Stimulated activated naive B cell treated with anti-CD40 and anti-IgM and Interleukin-4, amounts not matched to agents 10 μg/mL and 1 μg/mL and 100 μg/mL, for 72 hours (primary cell): ENCODE data around the gene CADPS2.
"Not testable (repeated sequence)": the region's sequence is repeated elsewhere in the genome, so short reads cannot be mapped to it uniquely, and the experiment has no call there.

Experiments
- ATAC-seq, 2 donors: fragments of 150-1000 bp; cut with Tn5 transposase; replicated peaks; 2 replicates each; pipeline ENCODE4 v1.10.0; 2021; ENCODE audit warnings: moderate library complexity in 1 of 2
- DNase-seq: peaks from one replicate; pipeline ENCODE4 v3.0.0; 2021
- H3K27ac Mint-ChIP-seq: one replicate; pipeline ENCODE4 v1.8.0; 2022; ENCODE audit warnings: mild to moderate bottlenecking, mixed read lengths
- H3K27me3 Mint-ChIP-seq, 2 donors: one replicate each; pipeline ENCODE4 v1.8.0; 2022; ENCODE audit warnings: mixed read lengths in 2 of 2
- H3K36me3 Mint-ChIP-seq, 2 donors: one replicate each; pipeline ENCODE4 v1.8.0; 2022; ENCODE audit warnings: mixed read lengths in 2 of 2, mild to moderate bottlenecking in 1 of 2
- H3K4me1 Mint-ChIP-seq, 2 donors: one replicate each; pipeline ENCODE4 v1.8.0; 2022; ENCODE audit warnings: mixed read lengths in 2 of 2, mild to moderate bottlenecking in 1 of 2
- H3K4me3 Mint-ChIP-seq, 2 donors: one replicate each; pipeline ENCODE4 v1.8.0; 2022; ENCODE audit warnings: mild to moderate bottlenecking in 2 of 2, mixed read lengths in 2 of 2, moderate library complexity in 1 of 2
- H3K9me3 Mint-ChIP-seq, 2 donors: one replicate each; pipeline ENCODE4 v1.8.0; 2022; ENCODE audit warnings: mixed read lengths in 2 of 2, mild to moderate bottlenecking in 1 of 2

Gene CADPS2

GRCh38 chr7:122694697-122695096 lies 191.6 kb downstream of the CADPS2 start:
- no peak overlapping the region for H3K4me3 Mint-ChIP-seq
- no peaks in the 10 kb centered on the region for H3K36me3 Mint-ChIP-seq
- ATAC-seq (no peak), DNase-seq (no peak)
- H3K9me3 Mint-ChIP-seq, result peaks cover 9% of the 10 kb centered on the region in 2 donors
- no peaks in the 10 kb centered on the region for H3K27me3 Mint-ChIP-seq
- no peak overlapping the region for H3K27ac Mint-ChIP-seq
- H3K4me1 Mint-ChIP-seq, result no peaks in the 10 kb centered on the region

GRCh38 chr7:122692769-122693309 lies 193.4 kb downstream of the CADPS2 start:
- no peaks in the 10 kb centered on the region for H3K27me3 Mint-ChIP-seq
- peaks cover 7 to 9% of the 10 kb centered on the region in 2 donors for H3K9me3 Mint-ChIP-seq
- no peaks in the 10 kb centered on the region for H3K36me3 Mint-ChIP-seq
- no peak overlapping the region for H3K4me3 Mint-ChIP-seq
- DNase-seq (no peak), ATAC-seq (no peak)
- no peak overlapping the region for H3K27ac Mint-ChIP-seq
- no peaks in the 10 kb centered on the region for H3K4me1 Mint-ChIP-seq

GRCh38 chr7:122691569-122692235 lies 194.6 kb downstream of the CADPS2 start:
- Mint-ChIP-seq H3K4me3 (no peak overlapping the region), H3K9me3 (peaks cover 7 to 9% of the 10 kb centered on the region in 2 donors), H3K4me1 (no peaks in the 10 kb centered on the region), H3K27me3 (no peaks in the 10 kb centered on the region), H3K27ac (no peak overlapping the region), H3K36me3 (no peaks in the 10 kb centered on the region)
- DNase-seq (no peak), ATAC-seq (no peak)

GRCh38 chr7:122689346-122690109 lies 196.7 kb downstream of the CADPS2 start:
- H3K27ac Mint-ChIP-seq, result no peak overlapping the region
- no peaks in the 10 kb centered on the region for H3K27me3 Mint-ChIP-seq
- no peaks in the 10 kb centered on the region for H3K4me1 Mint-ChIP-seq
- H3K4me3 Mint-ChIP-seq, result no peak overlapping the region
- H3K9me3 Mint-ChIP-seq, result peaks cover 7 to 9% of the 10 kb centered on the region in 2 donors
- ATAC-seq (no peak), DNase-seq (no peak)
- H3K36me3 Mint-ChIP-seq, result no peaks in the 10 kb centered on the region

GRCh38 chr7:122688400-122688998 lies 197.8 kb downstream of the CADPS2 start:
- ATAC-seq (no peak), DNase-seq (no peak)
- Mint-ChIP-seq H3K27me3 (no peaks in the 10 kb centered on the region), H3K27ac (no peak overlapping the region), H3K9me3 (peaks cover 5 to 7% of the 10 kb centered on the region in 2 donors), H3K4me3 (no peak overlapping the region), H3K4me1 (no peaks in the 10 kb centered on the region), H3K36me3 (no peaks in the 10 kb centered on the region)

- Mint-ChIP-seq H3K36me3 (no peaks in the 10 kb centered on the region), H3K4me1 (no peaks in the 10 kb centered on the region), H3K9me3 (no peaks in the 10 kb centered on the region), H3K27me3 (no peaks in the 10 kb centered on the region), H3K27ac (no peak overlapping the region), H3K4me3 (no peak overlapping the region)
- no peak for DNase-seq
- no peak for ATAC-seq
Observed at GRCh38 chr7:122686360-122686878, 199.8 kb downstream of the CADPS2 start.

GRCh38 chr7:122684504-122684903 lies 201.8 kb downstream of the CADPS2 start:
- no peak overlapping the region for H3K27ac Mint-ChIP-seq
- ATAC-seq (no peak), DNase-seq (no peak)
- H3K4me1 Mint-ChIP-seq, result no peaks in the 10 kb centered on the region
- no peaks in the 10 kb centered on the region for H3K36me3 Mint-ChIP-seq
- peaks cover 0 to 2% of the 10 kb centered on the region in 2 donors for H3K9me3 Mint-ChIP-seq
- no peaks in the 10 kb centered on the region for H3K27me3 Mint-ChIP-seq
- H3K4me3 Mint-ChIP-seq, result no peak overlapping the region

GRCh38 chr7:122682815-122683550 lies 203.3 kb downstream of the CADPS2 start:
- ATAC-seq, result peak in 1 of 2 donors; percentile 12
- H3K4me1 Mint-ChIP-seq, result no peaks in the 10 kb centered on the region
- DNase-seq, result no peak
- no peaks in the 10 kb centered on the region for H3K27me3 Mint-ChIP-seq
- no peak overlapping the region for H3K4me3 Mint-ChIP-seq
- H3K9me3 Mint-ChIP-seq, result peaks cover 0 to 5% of the 10 kb centered on the region in 2 donors
- H3K36me3 Mint-ChIP-seq, result no peaks in the 10 kb centered on the region
- no peak overlapping the region for H3K27ac Mint-ChIP-seq

GRCh38 chr7:122681186-122681585 lies 205.1 kb downstream of the CADPS2 start:
- not testable (repeated sequence) for H3K4me1 Mint-ChIP-seq, H3K9me3 Mint-ChIP-seq, H3K27ac Mint-ChIP-seq, H3K27me3 Mint-ChIP-seq, DNase-seq, H3K36me3 Mint-ChIP-seq, H3K4me3 Mint-ChIP-seq, ATAC-seq

- Mint-ChIP-seq H3K27me3 (no peaks in the 10 kb centered on the region), H3K27ac (no peak overlapping the region), H3K4me1 (no peaks in the 10 kb centered on the region), H3K36me3 (no peaks in the 10 kb centered on the region), H3K4me3 (no peak overlapping the region), H3K9me3 (peaks cover 0 to 8% of the 10 kb centered on the region in 2 donors)
- DNase-seq (no peak), ATAC-seq (no peak)
Observed at GRCh38 chr7:122679813-122680212, 206.4 kb downstream of the CADPS2 start.

GRCh38 chr7:122679269-122679709 lies 207.0 kb downstream of the CADPS2 start:
- H3K27me3 Mint-ChIP-seq, result not testable (repeated sequence)

GRCh38 chr7:122677149-122677548 lies 209.1 kb downstream of the CADPS2 start:
- Mint-ChIP-seq H3K4me3 (no peak overlapping the region), H3K27ac (no peak overlapping the region), H3K9me3 (peaks cover 0 to 8% of the 10 kb centered on the region in 2 donors), H3K36me3 (no peaks in the 10 kb centered on the region), H3K27me3 (no peaks in the 10 kb centered on the region), H3K4me1 (no peaks in the 10 kb centered on the region)
- DNase-seq, result no peak
- no peak for ATAC-seq

More at GRCh38 chr7:122679269-122679709, 207.0 kb downstream of the CADPS2 start:
- not testable (repeated sequence) for H3K27ac Mint-ChIP-seq, H3K4me3 Mint-ChIP-seq, H3K9me3 Mint-ChIP-seq, DNase-seq, H3K4me1 Mint-ChIP-seq, H3K36me3 Mint-ChIP-seq, ATAC-seq

GRCh38 chr7:122676466-122676865 lies 209.8 kb downstream of the CADPS2 start:
- Mint-ChIP-seq H3K27ac (no peak overlapping the region), H3K9me3 (peaks cover 0 to 8% of the 10 kb centered on the region in 2 donors), H3K4me3 (no peak overlapping the region), H3K27me3 (no peaks in the 10 kb centered on the region), H3K4me1 (no peaks in the 10 kb centered on the region), H3K36me3 (no peaks in the 10 kb centered on the region)
- no peak for ATAC-seq
- no peak for DNase-seq

GRCh38 chr7:122675621-122676020 lies 210.6 kb downstream of the CADPS2 start:
- Mint-ChIP-seq H3K27ac (no peak overlapping the region), H3K27me3 (no peaks in the 10 kb centered on the region), H3K4me1 (no peaks in the 10 kb centered on the region), H3K9me3 (peaks cover 0 to 8% of the 10 kb centered on the region in 2 donors), H3K36me3 (no peaks in the 10 kb centered on the region), H3K4me3 (no peak overlapping the region)
- ATAC-seq, result no peak
- no peak for DNase-seq
